ENCODE data around the gene RPS19. TPM values are rescaled to one million over a fixed set of nuclear protein-coding genes. Genes with fewer than 3 reads are reported as not detected.
A peak's percentile ranks its signal among the peaks of the same experiment; 100 is the strongest.

The RPS19 gene
- total and polyA plus RNA-seq, 10 of the 15 experiments (the other 5 are each of a cell fraction or from before 2014, with no cell fraction given): 2,615 to 5,578 (median 4,127) TPM

DNA sequence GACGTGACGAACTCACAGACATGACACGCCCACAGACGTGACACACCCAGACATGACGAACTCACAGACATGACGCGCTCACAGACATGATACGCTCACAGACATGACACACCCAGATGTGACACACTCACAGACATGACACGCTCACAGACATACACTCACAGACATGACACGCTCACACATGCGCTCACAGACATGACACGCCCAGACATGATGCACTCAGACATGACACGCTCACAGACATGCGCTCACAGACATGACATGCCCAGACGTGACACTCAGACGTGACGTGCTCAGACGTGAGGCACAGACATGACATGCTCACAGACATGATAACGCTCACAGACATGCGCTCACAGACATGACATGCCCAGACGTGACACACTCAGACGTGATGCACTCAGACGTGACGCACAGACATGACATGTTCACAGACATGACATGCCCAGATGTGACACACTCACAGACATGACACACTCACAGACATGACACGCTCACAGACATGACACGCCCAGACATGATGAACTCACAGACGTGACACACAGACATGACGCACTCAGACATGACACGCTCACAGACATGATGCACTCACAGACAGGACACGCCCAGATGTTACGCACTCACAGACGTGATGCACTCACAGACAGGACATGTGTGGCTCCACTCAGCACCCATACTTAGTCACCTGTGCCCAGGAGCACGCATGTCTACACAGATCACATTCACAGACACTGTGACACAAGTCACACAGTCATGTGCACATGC lies 60.1 kb downstream of the RPS19 start (continued):
- TF ChIP-seq ZBTB40 (IDR thresholded peaks at IDR 0.05; ENCODE audit: borderline replicate concordance) (no peak), TCF3 (IDR thresholded peaks at IDR 0.05; ENCODE audit: borderline replicate concordance, insufficient read depth, low read depth, low read length) (peak; percentile 42), BACH1 (IDR thresholded peaks at IDR 0.05; ENCODE audit: borderline replicate concordance) (no peak), TARDBP (IDR thresholded peaks at IDR 0.05; ENCODE audit: borderline replicate concordance) (no peak), NR2C2 (IDR thresholded peaks at IDR 0.05; ENCODE audit: borderline replicate concordance, control insufficient read depth, insufficient read length, low read depth) (no peak), HDGF (IDR thresholded peaks at IDR 0.05) (no peak), JUNB (IDR thresholded peaks at IDR 0.05) (no peak), PAX5 (IDR thresholded peaks at IDR 0.05; ENCODE audit: borderline replicate concordance, low read depth, low read length) (no peak), BCLAF1 (IDR thresholded peaks at IDR 0.05) (no peak), HDAC2 (IDR thresholded peaks at IDR 0.05) (no peak)

All from GM12878 (cell line).